Ovary (tissue), 3 donors: ENCODE results near the gene GPR142.

Source experiments
- EP300 ChIP-seq: sonication (generic); formaldehyde crosslinking; IDR thresholded peaks from one replicate; pipeline ENCODE4 v1.6.1; 2017; ENCODE audit warnings: antibody characterized with exemption
- POLR2A ChIP-seq: fragments of 450-650 bp; IDR thresholded peaks from one replicate; pipeline ENCODE4 v1.6.1; 2017; ENCODE audit warnings: antibody characterized with exemption, mild to moderate bottlenecking, moderate library complexity
- TF ChIP-seq, protein P1 (sequence below), 3 donors: fragments of 450-650 bp in 2 of 3; fragments of 200-600 bp in 1 of 3; IDR thresholded peaks; one replicate each; pipeline versions ENCODE4 v1.5.1 to v1.8.0; 2016 to 2022; ENCODE audit warnings: antibody characterized with exemption in 3 of 3, mild to moderate bottlenecking in 1 of 3
- donor health status: DM: no; HTN: no; CAD: no.

DNA sequence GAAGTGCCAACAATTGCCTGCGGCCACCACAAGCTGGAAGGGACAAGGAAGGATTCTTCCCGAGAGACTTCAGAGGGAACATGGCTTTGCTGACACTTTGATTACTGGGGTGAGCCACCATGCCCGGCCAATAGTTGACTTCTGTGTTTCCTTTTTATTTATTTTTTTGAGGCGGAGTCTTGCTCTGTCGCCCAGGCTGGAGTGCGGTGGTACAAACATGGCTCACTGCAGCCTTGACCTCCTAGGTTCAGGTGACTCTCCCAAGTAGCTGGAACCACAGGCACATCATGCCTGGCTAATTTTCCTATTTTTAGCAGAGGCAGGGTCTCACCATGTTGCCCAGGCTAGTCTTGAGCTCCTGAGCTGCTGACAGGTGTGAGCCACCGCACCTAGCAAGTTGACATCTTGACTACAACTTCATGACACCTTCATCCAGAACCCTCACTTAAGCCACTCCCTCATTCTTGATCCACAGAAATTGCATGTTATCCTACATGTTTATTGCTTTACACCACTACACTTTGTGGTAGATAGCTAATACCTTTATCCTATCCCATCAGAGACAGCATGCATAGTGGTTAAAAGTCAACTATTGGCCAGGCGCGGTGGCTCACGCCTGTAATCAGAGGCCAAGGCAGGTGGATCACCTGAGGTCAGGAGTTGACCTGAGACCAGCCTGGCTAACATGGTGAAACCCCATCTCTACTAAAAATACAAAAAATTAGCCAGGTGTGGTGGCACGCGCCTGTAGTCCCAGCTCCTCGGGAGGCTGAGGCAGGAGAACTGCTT is 48.5 kb downstream of the GPR142 start:
- TF ChIP-seq POLR2A (no peak), EP300 (no peak)
- TF ChIP-seq, protein P1, sequence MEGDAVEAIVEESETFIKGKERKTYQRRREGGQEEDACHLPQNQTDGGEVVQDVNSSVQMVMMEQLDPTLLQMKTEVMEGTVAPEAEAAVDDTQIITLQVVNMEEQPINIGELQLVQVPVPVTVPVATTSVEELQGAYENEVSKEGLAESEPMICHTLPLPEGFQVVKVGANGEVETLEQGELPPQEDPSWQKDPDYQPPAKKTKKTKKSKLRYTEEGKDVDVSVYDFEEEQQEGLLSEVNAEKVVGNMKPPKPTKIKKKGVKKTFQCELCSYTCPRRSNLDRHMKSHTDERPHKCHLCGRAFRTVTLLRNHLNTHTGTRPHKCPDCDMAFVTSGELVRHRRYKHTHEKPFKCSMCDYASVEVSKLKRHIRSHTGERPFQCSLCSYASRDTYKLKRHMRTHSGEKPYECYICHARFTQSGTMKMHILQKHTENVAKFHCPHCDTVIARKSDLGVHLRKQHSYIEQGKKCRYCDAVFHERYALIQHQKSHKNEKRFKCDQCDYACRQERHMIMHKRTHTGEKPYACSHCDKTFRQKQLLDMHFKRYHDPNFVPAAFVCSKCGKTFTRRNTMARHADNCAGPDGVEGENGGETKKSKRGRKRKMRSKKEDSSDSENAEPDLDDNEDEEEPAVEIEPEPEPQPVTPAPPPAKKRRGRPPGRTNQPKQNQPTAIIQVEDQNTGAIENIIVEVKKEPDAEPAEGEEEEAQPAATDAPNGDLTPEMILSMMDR (IDR thresholded peaks at IDR 0.05) = no peak
